ENCODE results near the gene LRIG2.
"Not testable (repeated sequence)": the region's sequence is repeated elsewhere in the genome, so short reads cannot be mapped to it uniquely, and the experiment has no call there.

The LRIG2 gene, protein sequence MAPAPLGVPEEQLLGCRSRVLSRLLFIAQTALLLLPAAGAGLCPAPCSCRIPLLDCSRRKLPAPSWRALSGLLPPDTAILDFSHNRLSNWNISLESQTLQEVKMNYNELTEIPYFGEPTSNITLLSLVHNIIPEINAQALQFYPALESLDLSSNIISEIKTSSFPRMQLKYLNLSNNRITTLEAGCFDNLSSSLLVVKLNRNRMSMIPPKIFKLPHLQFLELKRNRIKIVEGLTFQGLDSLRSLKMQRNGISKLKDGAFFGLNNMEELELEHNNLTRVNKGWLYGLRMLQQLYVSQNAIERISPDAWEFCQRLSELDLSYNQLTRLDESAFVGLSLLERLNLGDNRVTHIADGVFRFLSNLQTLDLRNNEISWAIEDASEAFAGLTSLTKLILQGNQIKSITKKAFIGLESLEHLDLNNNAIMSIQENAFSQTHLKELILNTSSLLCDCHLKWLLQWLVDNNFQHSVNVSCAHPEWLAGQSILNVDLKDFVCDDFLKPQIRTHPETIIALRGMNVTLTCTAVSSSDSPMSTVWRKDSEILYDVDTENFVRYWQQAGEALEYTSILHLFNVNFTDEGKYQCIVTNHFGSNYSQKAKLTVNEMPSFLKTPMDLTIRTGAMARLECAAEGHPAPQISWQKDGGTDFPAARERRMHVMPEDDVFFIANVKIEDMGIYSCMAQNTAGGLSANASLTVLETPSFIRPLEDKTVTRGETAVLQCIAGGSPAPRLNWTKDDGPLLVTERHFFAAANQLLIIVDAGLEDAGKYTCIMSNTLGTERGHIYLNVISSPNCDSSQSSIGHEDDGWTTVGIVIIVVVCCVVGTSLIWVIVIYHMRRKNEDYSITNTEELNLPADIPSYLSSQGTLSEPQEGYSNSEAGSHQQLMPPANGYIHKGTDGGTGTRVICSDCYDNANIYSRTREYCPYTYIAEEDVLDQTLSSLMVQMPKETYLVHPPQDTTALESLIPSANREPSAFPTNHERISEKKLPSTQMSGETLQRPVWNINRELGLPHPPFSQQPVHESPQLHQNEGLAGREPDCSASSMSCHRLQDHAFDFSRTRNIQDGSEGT

GRCh38 chr1:113072757-113073478 is at the start of gene LRIG2:
Gene LRIG2 (plus strand): TSS chr1:113073198. CDS start chr1:113073407, 209 bp downstream.
- DNase-seq (ENCODE audit: low read depth in 2 of 2), result peak; percentile 96 to 97

GRCh38 chr1:113023316-113023715 is 49.7 kb upstream of the LRIG2 start:
- not testable (repeated sequence) for DNase-seq (ENCODE audit: low read depth in 2 of 2)

DNA sequence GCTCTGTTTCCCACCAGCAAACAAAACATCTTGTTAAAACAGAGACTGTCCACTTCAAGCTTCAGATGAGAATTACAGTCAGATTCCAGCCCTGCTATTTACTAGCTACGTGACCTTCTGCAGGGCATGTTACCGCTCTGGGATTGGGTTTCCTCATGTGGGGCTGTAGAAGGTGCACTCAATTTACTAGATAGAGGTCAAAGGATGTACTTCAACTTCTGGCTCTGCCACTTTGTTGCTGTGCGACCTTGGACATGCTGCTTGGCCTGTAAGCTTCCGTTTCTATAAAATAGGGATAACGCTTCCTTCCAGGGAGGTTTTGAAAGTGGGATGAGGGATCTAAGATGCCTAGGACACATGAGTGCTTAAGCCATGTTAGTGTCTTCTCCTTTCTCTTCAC is 46.0 kb upstream of the LRIG2 start:
- no peak for DNase-seq (ENCODE audit: low read depth in 2 of 2)

GRCh38 chr1:113027449-113027848 is 45.5 kb upstream of the LRIG2 start:
- no peak for DNase-seq (ENCODE audit: low read depth in 2 of 2)

DNA sequence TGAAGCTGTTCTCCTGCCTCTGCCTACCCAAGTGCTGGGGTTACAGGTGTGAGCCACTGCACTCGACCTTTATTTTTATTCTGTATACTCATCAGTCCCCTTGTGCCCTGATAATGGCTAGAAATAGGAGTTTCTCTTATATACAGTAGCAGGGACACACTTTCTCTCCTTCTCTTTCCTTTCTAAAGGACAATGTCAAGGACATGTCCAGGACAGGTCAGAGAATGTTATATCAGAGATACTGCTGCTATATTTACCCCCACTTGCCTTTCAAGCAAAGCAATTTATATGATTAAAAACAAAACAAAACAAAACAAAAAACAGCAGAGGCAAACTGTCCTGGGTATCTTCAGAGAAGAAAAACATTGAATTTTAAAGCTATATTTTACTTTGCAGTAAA is 43.2 kb upstream of the LRIG2 start:
- no peak for DNase-seq (ENCODE audit: low read depth in 2 of 2)

DNA sequence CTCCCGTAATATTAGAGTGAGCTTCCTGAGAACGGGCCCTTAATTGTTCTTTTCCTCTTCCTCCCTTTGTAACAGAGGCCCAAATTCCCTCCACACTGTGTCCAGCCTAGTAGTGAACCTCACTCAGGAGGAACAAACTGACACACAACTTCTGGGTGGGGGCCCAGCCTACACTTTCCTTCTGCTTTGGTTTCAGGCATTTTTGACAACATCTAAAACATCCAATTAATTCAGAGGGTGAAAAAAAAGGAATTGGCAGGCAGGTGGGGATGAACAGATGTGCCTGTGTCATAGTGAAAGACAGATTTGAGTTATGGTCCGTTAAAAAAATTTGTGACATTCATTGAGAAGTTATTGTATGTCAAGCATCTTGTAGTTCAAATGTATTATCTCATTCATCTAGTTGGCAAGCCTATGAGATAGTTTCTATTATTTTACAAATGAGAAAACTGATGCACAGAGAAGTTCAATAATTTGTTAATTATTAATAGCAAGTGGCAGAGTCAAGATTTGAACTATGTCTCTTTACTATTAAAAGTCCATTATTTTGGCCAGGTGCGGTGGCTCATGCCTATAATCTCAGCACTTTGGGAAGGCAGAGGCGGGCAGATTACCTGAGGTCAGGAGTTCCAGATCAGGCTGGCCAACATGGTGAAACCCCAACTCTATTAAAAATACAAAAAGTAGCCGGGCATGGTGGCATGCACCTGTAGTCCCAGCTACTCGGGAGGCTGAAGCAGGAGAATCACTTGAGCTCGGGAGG is 41.6 kb upstream of the LRIG2 start:
- no peak for DNase-seq (ENCODE audit: low read depth in 2 of 2)

DNA sequence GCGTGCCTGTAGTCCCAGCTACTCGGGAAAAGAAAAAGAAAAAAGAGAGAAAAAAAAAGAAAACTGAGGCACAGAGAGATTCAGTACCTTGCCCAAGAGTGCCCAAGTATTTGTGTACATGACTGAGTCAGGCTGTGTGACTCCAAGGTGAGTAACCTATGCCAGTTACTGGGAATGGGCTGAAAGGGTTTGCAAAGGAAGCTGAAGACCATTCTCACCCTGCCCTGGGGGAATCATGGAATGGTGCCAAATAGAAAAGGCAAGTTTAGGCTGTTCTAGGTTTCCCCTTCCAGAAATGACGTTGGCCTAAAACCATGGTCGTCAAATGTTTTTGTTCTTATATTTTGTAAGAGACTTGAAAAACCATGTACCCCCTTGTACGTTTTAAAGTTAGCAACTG is 37.9 kb upstream of the LRIG2 start:
- no peak for DNase-seq (ENCODE audit: low read depth in 2 of 2)

DNA sequence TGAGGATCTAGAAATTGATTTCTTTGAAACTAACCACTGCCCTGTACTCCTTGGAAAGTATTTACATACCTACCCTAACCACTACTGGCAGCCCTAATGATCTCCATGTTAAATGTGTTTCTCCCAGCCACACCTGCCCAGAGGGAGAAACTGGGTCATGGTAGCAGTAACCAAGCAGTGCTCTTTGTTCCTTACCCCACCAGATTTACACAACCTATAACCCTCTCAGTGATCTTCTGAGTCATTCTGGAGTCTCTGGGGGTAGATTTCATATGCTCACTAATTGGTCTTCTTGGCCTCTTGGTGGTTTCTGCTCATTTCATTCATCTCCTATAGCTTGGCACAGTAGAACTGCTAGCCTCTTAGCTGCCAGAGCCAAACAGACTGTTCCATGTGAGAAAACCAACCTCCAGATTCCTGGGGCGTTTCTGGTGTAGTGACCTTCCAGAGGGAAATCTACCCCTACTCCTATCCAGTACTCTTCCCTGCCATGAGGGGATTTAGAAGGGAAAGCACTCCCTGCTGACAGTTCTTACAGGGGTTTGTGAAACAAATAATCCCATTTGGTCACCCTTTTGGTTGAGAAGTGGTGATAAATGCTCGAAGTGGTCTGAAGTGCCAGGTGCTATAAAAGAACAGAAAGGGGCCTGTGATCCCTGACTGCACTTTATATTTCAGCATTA is 36.2 kb upstream of the LRIG2 start:
- DNase-seq (ENCODE audit: low read depth in 2 of 2), result no peak

DNA sequence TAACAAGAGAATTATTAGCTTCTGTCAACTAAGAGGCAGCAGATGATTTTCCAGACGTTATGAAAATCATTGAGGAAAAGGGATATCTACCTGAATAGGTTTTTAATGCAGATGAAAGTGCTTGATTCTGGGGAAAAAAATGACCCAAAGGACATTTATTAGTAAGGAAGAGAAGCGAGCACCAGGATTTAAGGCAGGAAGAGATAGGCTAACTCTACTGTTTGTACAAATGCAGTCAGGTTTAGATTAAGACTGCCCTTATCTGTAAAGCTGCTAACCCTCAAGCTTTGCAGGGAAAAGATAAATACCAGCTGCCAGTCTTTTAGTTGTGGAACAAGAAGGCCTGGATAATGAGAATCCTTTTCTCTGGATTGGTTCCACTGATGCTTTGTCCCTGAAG is 33.0 kb upstream of the LRIG2 start:
- no peak for DNase-seq (ENCODE audit: low read depth in 2 of 2)

DNA sequence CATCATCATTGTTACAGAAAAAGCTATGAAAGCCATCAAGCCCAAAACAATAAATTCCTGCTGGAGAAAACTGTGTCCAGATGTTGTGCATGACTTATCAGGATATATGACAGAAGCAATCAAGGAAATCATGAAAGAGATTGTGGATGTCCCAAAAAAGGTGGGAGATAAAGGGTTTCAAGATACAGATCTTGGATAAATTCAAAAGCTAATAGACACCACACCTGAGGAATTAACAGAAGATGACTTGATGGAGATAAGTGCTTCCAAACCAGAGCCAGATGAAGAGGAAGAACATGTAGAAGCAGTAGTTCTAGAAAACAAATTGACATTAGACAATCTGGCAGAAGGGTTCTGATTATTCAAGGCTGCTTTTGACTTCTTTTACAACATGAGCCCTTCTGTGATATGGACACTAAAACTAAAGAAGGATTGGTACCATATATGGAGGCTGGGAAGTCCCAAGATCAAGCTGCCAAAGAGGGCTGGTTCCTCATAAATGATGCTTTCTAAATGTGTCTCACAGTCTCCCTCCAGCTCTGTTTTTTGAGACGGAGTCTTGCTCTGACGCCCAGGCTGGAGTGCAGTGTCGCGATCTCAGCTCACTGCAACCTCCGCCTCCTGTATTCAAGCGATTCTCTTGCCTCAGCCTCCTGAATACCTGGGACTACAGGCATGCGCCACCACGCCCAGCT is 32.1 kb upstream of the LRIG2 start:
- DNase-seq (ENCODE audit: low read depth in 2 of 2), result no peak

DNA sequence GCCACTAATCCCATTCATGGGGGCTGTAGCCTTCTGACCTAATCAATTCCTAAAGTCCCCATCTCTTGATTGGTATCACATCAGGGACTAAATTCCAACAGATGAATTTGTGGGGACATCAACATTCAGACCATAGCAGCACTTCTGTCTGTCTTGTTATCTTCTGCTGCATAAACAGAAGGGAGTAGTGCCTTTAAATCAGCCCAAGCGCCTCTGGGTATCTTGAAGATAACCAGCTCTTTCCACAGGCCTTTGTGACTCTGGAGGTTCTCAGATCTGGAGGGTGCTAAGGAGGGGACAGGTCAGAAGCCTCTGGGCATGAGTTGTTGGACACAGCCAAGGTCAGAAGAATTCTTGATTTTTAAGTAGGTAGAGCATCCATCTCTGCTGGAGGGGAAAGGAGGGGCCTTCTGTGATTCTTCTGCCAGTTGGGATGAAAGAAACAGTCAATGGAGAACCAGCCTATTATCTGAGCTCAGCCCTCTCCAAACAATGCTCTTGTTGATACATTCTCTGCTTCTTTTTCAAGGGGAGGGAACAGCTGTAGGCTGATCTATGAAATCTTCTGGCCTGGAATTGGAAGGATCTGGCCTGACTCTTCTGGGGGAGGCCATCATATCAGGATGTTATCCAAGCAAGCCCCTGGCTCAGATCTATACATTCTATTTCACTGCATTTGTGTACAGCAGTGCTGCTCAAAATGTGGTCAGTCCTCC is 31.3 kb upstream of the LRIG2 start:
- DNase-seq (ENCODE audit: low read depth in 2 of 2), result no peak

DNA sequence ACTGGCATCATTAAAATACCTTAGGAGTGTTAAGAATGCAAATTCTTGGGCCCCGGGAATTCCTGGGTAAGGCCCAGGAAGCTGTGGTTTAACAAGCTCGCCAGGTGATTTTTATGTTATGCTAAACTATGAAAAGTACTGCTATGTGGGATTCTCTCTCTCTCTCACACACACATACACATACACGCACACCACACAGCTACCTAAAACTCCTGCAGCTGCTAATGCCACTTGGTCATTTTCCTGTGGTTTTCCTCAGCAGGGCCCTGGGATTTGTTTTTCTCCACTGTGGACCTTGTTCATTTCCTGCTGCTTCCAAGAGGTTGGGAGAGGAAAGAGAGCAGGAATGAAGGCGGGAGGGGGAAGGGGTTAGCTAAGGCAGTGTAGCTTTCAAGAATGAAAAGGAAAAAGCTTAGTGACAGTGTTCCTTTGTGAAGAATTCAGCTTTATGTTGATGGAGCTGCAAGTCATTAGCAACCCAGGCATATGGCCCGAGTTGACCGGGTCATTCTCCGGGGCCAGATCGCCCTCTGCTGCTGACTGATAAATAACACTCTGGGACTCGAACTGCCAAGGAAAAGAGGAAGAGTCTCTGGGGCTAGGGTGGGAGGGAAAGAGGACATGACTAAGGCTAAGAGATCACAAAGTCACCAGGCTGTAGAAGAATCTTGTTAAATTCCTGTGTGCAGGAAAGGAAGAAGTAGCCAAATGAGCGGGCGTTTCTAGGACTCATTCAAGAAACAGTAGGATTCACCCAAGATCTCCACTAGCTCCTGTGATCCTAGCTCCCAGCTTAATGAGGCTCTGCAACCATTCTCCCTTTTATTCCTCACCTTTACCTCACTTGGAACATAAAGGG is 30.5 kb upstream of the LRIG2 start:
- no peak for DNase-seq (ENCODE audit: low read depth in 2 of 2)

GRCh38 chr1:113043144-113043488 is 29.9 kb upstream of the LRIG2 start:
- DNase-seq (ENCODE audit: low read depth in 2 of 2), result not testable (repeated sequence)

DNA sequence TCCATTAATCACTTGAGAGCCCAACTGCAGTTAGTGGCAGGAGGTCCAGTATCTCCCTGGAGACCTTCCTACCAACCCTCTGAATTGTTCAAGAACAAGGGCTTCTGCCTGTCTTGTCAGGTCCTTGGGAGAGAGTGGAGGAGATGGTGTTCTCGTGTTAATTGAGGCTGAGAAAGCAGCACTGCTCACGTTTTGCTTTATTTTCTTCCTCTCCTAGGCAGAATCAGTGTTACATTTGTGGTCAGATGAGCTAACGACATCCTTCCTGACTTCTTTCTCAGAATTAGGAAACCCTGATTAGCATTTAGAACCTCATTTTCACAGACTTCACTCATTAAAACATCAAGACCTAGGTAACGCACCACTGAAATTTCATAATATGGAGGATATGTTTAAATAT is 26.4 kb upstream of the LRIG2 start:
- no peak for DNase-seq (ENCODE audit: low read depth in 2 of 2)

DNA sequence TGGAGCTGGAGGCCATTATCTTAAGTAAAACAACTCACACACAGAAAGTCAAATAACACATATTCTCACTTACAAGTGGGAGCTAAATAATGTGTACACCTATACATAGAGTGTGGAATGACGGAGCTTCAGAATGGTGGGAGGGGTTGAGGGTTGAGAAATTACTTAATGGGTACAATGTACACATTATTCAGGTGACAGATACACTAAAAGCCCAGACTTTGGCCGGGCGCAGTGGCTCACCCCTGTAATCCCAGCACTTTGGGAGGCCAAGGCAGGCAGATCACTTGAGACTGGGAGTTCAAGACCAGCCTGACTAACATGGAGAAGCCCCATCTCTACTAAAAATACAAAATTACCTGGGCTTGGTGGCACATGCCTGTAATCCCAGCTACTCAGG is 24.9 kb upstream of the LRIG2 start:
- DNase-seq (ENCODE audit: low read depth in 2 of 2), result no peak

GRCh38 chr1:113053344-113054126 is 19.5 kb upstream of the LRIG2 start:
- no peak for DNase-seq (ENCODE audit: low read depth in 2 of 2)

DNA sequence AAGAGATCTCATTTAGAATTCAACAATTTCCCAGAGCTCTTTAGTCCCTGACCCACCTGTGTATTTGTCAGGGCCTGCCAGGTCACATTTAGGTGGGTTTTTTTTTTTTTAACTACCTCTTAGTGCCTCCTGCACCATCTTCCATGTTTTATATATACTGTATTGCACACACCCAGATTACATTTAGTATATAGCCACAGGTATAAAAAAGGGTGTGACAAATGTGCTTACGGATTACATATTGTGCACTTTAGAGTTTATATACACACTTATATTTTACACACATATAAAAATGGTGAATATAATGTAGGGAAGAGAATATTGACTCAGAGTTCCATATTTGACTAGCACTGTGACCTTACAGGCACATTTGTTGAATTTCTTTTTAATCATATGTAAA is 17.4 kb upstream of the LRIG2 start:
- DNase-seq (ENCODE audit: low read depth in 2 of 2), result no peak

DNA sequence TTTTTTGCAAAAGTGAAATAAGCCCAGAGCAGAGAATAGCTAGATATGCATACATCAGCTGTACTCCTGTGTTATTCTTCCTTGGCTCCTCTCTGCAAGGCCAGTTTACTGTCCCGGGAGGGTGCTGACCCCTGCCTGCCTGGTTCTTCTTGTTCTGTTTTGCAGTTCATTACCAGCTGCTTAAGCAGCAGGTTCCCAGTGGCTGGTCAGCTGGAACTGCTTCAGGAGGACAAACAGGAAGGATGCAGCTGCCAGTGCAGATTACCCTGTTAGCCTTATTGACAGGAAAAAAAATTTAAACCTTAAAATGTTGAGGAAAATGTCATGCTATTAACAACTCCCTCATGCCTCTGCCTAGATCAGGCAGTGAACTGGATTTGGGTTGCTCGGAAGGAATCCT is 16.0 kb upstream of the LRIG2 start:
- no peak for DNase-seq (ENCODE audit: low read depth in 2 of 2)
